Stomach (tissue), 4 donors: ENCODE results near the gene TMEM250.

ENCODE experiments used
- CTCF ChIP-seq, 7 experiments: fragments of 450-650 bp in 4 of 7; fragments of 200-600 bp in 3 of 7; sonication (generic) in 3 of 7; IDR thresholded peaks; one replicate each; pipeline ENCODE4 v1.5.1; 2016 to 2019; ENCODE audit warnings: antibody characterized with exemption in 7 of 7, control low read depth in 2 of 7, mild to moderate bottlenecking in 1 of 7
- EP300 ChIP-seq: sonication (generic); formaldehyde crosslinking; IDR thresholded peaks from one replicate; pipeline ENCODE4 v1.6.1; 2017; ENCODE audit warnings: antibody characterized with exemption

- TF ChIP-seq CTCF (IDR thresholded peaks at IDR 0.05): no peak
- TF ChIP-seq EP300: no peak
Measured at GRCh38 chr9:136144450-136144849, 25.8 kb upstream of the TMEM250 start.
